GM12892 (cell line): ENCODE data around the gene PSME3.

Source experiments
- POLR2A ChIP-seq: IDR thresholded peaks from 2 replicates; pipeline ENCODE4 v1.6.1; 2011; ENCODE audit warnings: low read depth, low read length, control low read depth
- POLR2AphosphoS5 ChIP-seq: IDR thresholded peaks from 2 replicates; pipeline ENCODE4 v1.6.1; 2011; ENCODE audit warnings: low read depth, low read length, control low read depth
- TAF1 ChIP-seq: IDR thresholded peaks from 2 replicates; pipeline ENCODE4 v1.6.1; 2011; ENCODE audit warnings: low read depth, mild to moderate bottlenecking, control low read depth, low read length, borderline replicate concordance

GRCh38 chr17:42841975-42842685, 8.9 kb downstream of the PSME3 start:
- no peak for TF ChIP-seq POLR2A
- no peak for TF ChIP-seq TAF1
- TF ChIP-seq POLR2AphosphoS5 = no peak
